HepG2 (cell line): ENCODE data around the gene KCNT1. TPM values are rescaled to one million over a fixed set of nuclear protein-coding genes. Genes with fewer than 3 reads are reported as not detected.

Experiments
- ATAC-seq: fragments of 200-7000 bp; cut with Tn5 transposase; 3 replicates; pipeline ENCODE4 v1.9.1; 2020; ENCODE audit warnings: mild to moderate bottlenecking, moderate library complexity
- BruUV-seq: library from RNA; stranded (reverse); fragments of 400-500 nt; replicated peaks from 2 replicates; lab custom pipeline; 2021; lab: Mats Ljungman, UMichigan
- CTCF ChIA-PET: fragments of 300-600 bp; formaldehyde crosslinking; extraction: SDS; loops from one replicate; lab custom pipeline; 2021; ENCODE audit warnings: low total read pairs, inconsistent platforms, low intra/inter-chr PET ratio; lab: Yijun Ruan, JAX
- POLR2A ChIA-PET: fragments of 350-600 bp; sonication (Branson Sonifier 250); formaldehyde crosslinking; loops from one replicate; lab custom pipeline; 2020; ENCODE audit warnings: antibody characterized with exemption, inconsistent platforms; lab: Yijun Ruan, JAX
- DNase-seq: peaks from one replicate; pipeline ENCODE4 v3.0.0-alpha.2; 2015; ENCODE audit warnings: low spot score
- FAIRE-seq: peaks from 3 replicates; lab custom pipeline; 2011; peaks lifted over from hg19 to GRCh38; lab: Jason Lieb, UNC
- H2AFZ ChIP-seq: one replicate; pipeline ENCODE4 v1.6.1; 2011; ENCODE audit warnings: low read length, inconsistent platforms
- H3K27ac ChIP-seq: fragments of 300-600 bp; 3 replicates; pipeline ENCODE4 v1.8.0; 2011; ENCODE audit warnings: mixed run types, mild to moderate bottlenecking, mixed read lengths, low read length, inconsistent platforms; ENCODE audit not compliant: insufficient read depth; ENCODE audit errors: extremely low read length
- H3K27me3 ChIP-seq, 2 experiments: fragments of 200-600 bp in 1 of 2; 2 replicates in 1 of 2; 3 replicates in 1 of 2; pipeline versions ENCODE4 v1.6.0 to v1.8.0; 2011; ENCODE audit warnings: low read length in 2 of 2, mild to moderate bottlenecking in 2 of 2, moderate library complexity in 2 of 2, inconsistent platforms in 1 of 2; ENCODE audit not compliant: insufficient read depth in 2 of 2, control insufficient read depth in 1 of 2
- H3K36me3 ChIP-seq, 2 experiments: fragments of 200-600 bp in 1 of 2; replicated peaks in 1 of 2; 2 replicates in 1 of 2; 3 replicates in 1 of 2; pipeline versions ENCODE4 v1.5.1 to v1.8.0; 2011; ENCODE audit warnings: low read length in 2 of 2, inconsistent platforms in 1 of 2; ENCODE audit not compliant: insufficient read depth in 2 of 2, control insufficient read depth in 1 of 2
- H3K4me1 ChIP-seq: 2 replicates; pipeline ENCODE4 v1.5.1; 2012; ENCODE audit warnings: low read length, inconsistent platforms; ENCODE audit not compliant: insufficient read depth
- H3K4me2 ChIP-seq: 2 replicates; pipeline ENCODE4 v1.6.0; 2011; ENCODE audit warnings: low read depth, low read length, inconsistent platforms
- H3K4me3 ChIP-seq, 3 experiments: fragments of 200-600 bp in 1 of 3; sonication (generic), shearing (Covaris generic) in 1 of 3; replicated peaks in 1 of 3; 2 replicates each; pipeline ENCODE4 v1.5.1; 2011 to 2016; ENCODE audit warnings: low read length in 3 of 3, inconsistent platforms in 2 of 3, low read depth in 2 of 3, mild to moderate bottlenecking in 2 of 3, control low read depth in 1 of 3, mixed read lengths in 1 of 3; ENCODE audit not compliant: insufficient read depth in 1 of 3
- H3K79me2 ChIP-seq: one replicate; pipeline ENCODE4 v1.6.1; 2011; ENCODE audit warnings: low read length, inconsistent platforms; ENCODE audit not compliant: insufficient read depth
- H3K9ac ChIP-seq: 2 replicates; pipeline ENCODE4 v1.6.0; 2011; ENCODE audit warnings: mild to moderate bottlenecking, low read depth, low read length, inconsistent platforms; ENCODE audit not compliant: insufficient read depth
- H3K9me3 ChIP-seq: 2 replicates; pipeline ENCODE4 v1.5.1; 2012; ENCODE audit warnings: mild to moderate bottlenecking, low read length
- H4K20me1 ChIP-seq: 2 replicates; pipeline ENCODE4 v1.6.0; 2011; ENCODE audit warnings: inconsistent platforms, mild to moderate bottlenecking, low read length, moderate library complexity; ENCODE audit not compliant: insufficient read depth
- AGO2 ChIP-seq: fragments of 200-400 bp; formaldehyde crosslinking; optimal IDR thresholded peaks from 2 replicates; pipeline ENCODE3; 2017; ENCODE audit warnings: mild to moderate bottlenecking, low read depth, low read length, moderate library complexity
- EHMT2 ChIP-seq: fragments of 200-600 bp; sonication (generic); IDR thresholded peaks from 2 replicates; pipeline ENCODE4 v1.7.0; 2017; ENCODE audit warnings: antibody characterized with exemption, low read depth, low read length, borderline replicate concordance
- FOXA1 ChIP-seq, 2 experiments: fragments of 450-650 bp in 1 of 2; sonication (generic) in 1 of 2; formaldehyde crosslinking in 1 of 2; IDR thresholded peaks; 2 replicates each; pipeline versions ENCODE4 v1.4.0 to v1.6.1; 2016 to 2020; ENCODE audit warnings: missing genetic modification reagents in 1 of 2
- GABPB1 ChIP-seq: IDR thresholded peaks from 2 replicates; pipeline ENCODE4 v1.6.1; 2016; ENCODE audit warnings: mild to moderate bottlenecking, missing genetic modification reagents, moderate library complexity, missing compliant biosample characterization
- HNRNPUL1 ChIP-seq: fragments of 200-400 bp; formaldehyde crosslinking; IDR thresholded peaks from 2 replicates; pipeline ENCODE4 v1.6.1; 2017; ENCODE audit warnings: low read depth, mild to moderate bottlenecking, low read length, moderate library complexity
- MAF1 ChIP-seq: sonication (generic); formaldehyde crosslinking; IDR thresholded peaks from 2 replicates; pipeline ENCODE4 v1.5.0; 2020; ENCODE audit warnings: missing genetic modification reagents, borderline replicate concordance
- NFIB ChIP-seq: sonication (generic); formaldehyde crosslinking; IDR thresholded peaks from 2 replicates; pipeline ENCODE4 v1.9.0; 2021; ENCODE audit warnings: missing genetic modification reagents, mild to moderate bottlenecking, borderline replicate concordance
- RERE ChIP-seq: IDR thresholded peaks from 2 replicates; pipeline ENCODE4 v1.6.1; 2016; ENCODE audit warnings: low read depth, missing genetic modification reagents, missing compliant biosample characterization
- ZNF383 ChIP-seq: sonication (generic); formaldehyde crosslinking; IDR thresholded peaks from 2 replicates; pipeline ENCODE4 v1.4.0; 2020; ENCODE audit warnings: missing genetic modification reagents, mild to moderate bottlenecking, borderline replicate concordance
- WGBS: methylation state at CpG from one replicate; pipeline ENCODE4 v1.1.6; 2017; ENCODE audit warnings: low lambda C conversion rate; 5-methylcytosine and 5-hydroxymethylcytosine counted together
- in situ Hi-C: cut with HindIII; loops from 2 replicates; pipeline ENCODE4 v1.10.0; 2017; ENCODE audit warnings: low pct_unique_long_range_greater_than_20kb; ENCODE audit not compliant: extremely low pct_ligation_motif_present
- intact Hi-C: fragments of 100-400 bp; cut with micrococcal nuclease; formaldehyde crosslinking; loops from one replicate; pipeline ENCODE4 v1.10.0; 2022; ENCODE audit not compliant: unreplicated experiment
- polyA plus RNA-seq, 8 experiments: library from polyadenylated mRNA; depleted of rRNA in 3 of 8; stranded (reverse) in 7 of 8; unstranded in 1 of 8; fragments of >200 nt; fragmentation: Illumina TruSeq in 4 of 8; extraction: Trizol in 4 of 8; gene quantifications; 2 replicates each; pipeline versions ENCODE4 v1.2.1 to v1.2.3, GENCODE V29; 2011 to 2016; ENCODE audit warnings: low read depth in 4 of 8, missing spikeins in 1 of 8, mixed read lengths in 1 of 8; ENCODE audit not compliant: insufficient read depth in 1 of 8
- total RNA-seq, 5 experiments: library from RNA; depleted of rRNA; stranded (reverse); fragments of >200 nt; fragmentation: Illumina TruSeq; extraction: Trizol; gene quantifications; 2 replicates each; pipeline ENCODE4 v1.2.3, GENCODE V29; 2016; ENCODE audit warnings: low read depth in 1 of 5

The KCNT1 gene
- total and polyA plus RNA-seq, 2 of the 13 experiments (the other 11 are each of a cell fraction or from before 2014, with no cell fraction given) = not detected

GRCh38 chr9:135662758-135663450 lies 39.1 kb upstream of the KCNT1 start, which contains the start of gene LCN9:
Gene LCN9, plus strand, starts transcription at chr9:135663309. Its CDS starts 13 bp downstream, at chr9:135663322.
- ChIA-PET CTCF (no interaction called here), POLR2A (no interaction called here)
- in situ Hi-C loops = no loop called here
- Histone ChIP-seq H3K4me1 (0 out of 2 replicates have a peak, but pooled peaks cover 5% of the 10 kb centered on the region), H3K79me2 (no peaks in the 10 kb centered on the region), H3K36me3 (no peaks in the 10 kb centered on the region), H3K9ac (no peak within 1 kb of the TSS), H2AFZ (no peak within 1 kb of the TSS), H3K27ac (no peak within 1 kb of the TSS), H3K4me3 (no peak within 1 kb of the TSS), H3K4me2 (no peak within 1 kb of the TSS), H4K20me1 (0 out of 2 replicates have a peak, but pooled peaks cover 2% of the 10 kb centered on the region), H3K9me3 (no peaks in the 10 kb centered on the region), H3K27me3 (peaks cover 9 to 64% of the 10 kb centered on the region in 2 experiments)
- ATAC-seq = no peak
- 26% methylated on average over 13 of the region's 25 CpGs for WGBS
- intact Hi-C loops = no loop called here
- BruUV-seq = no TSS peak
- DNase-seq = no peak
- TF ChIP-seq GABPB1 (CRISPR knock-in tag) (no peak), FOXA1 (IDR thresholded peaks at IDR 0.05) (no peak), FOXA1 (CRISPR knock-in tag; IDR thresholded peaks at IDR 0.05) (no peak)
- no peak for FAIRE-seq

DNA sequence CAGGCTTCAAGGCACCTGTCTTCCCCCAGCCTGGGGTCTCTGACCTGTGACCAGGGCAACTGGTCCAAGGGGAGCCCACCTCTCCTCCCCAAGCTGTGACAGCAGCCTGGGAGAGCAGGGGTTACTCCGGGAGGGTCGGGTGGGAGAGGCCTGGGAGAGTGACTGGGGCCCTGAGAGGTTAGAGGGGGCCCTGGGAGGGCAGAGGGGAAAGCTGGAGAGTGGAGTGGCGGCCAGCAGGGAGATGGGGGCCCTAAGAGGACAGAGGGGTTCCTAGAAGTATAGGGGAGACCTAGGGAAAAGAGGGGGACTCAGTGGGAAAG lies 38.6 kb upstream of the KCNT1 start:
- in situ Hi-C loops = no loop called here
- no peak overlapping the region for H3K9ac ChIP-seq
- WGBS = 2% methylated on average over 3 of the region's 3 CpGs
- H3K27ac ChIP-seq = no peak overlapping the region
- DNase-seq (no peak), ATAC-seq (no peak), FAIRE-seq (no peak)
- TF ChIP-seq MAF1 (CRISPR knock-in tag) (no peak), NFIB (CRISPR knock-in tag) (no peak), HNRNPUL1 (no peak), EHMT2 (no peak), AGO2 (no peak), ZNF383 (no peak), RERE (CRISPR knock-in tag) (no peak)
- H2AFZ ChIP-seq = no peak overlapping the region
- no peak overlapping the region for H3K4me3 ChIP-seq
- H4K20me1 ChIP-seq = 0 out of 2 replicates have a peak, but pooled peaks cover 2% of the 10 kb centered on the region
- peaks cover 9 to 59% of the 10 kb centered on the region in 2 experiments for H3K27me3 ChIP-seq
- 0 out of 2 replicates have a peak, but pooled peaks cover 5% of the 10 kb centered on the region for H3K4me1 ChIP-seq
- H3K9me3 ChIP-seq = no peaks in the 10 kb centered on the region
- no peaks in the 10 kb centered on the region for H3K79me2 ChIP-seq
- H3K4me2 ChIP-seq = no peak overlapping the region
- H3K36me3 ChIP-seq = no peaks in the 10 kb centered on the region
- ChIA-PET CTCF (no interaction called here), POLR2A (no interaction called here)
- intact Hi-C loops = no loop called here
- no TSS peak for BruUV-seq
